H54 (cell line): ENCODE results near the gene MAP7D3.
"Not testable (repeated sequence)": the region's sequence is repeated elsewhere in the genome, so short reads cannot be mapped to it uniquely, and the experiment has no call there.

Source experiments
- DNase-seq: peaks from one replicate; pipeline ENCODE4 v3.0.0; 2011; ENCODE audit warnings: low spot score, mixed read lengths; ENCODE audit not compliant: insufficient read length
- FAIRE-seq: peaks from 3 replicates; lab custom pipeline; 2011; peaks lifted over from hg19 to GRCh38; lab: Jason Lieb, UNC
- POLR2A ChIP-seq: IDR thresholded peaks from 2 replicates; pipeline ENCODE4 v1.6.1; 2011; ENCODE audit warnings: low read depth, mild to moderate bottlenecking, low read length

Gene MAP7D3

GRCh38 chrX:136192135-136192534, 59.1 kb downstream of the MAP7D3 start:
- DNase-seq (no peak), FAIRE-seq (no peak)
- TF ChIP-seq POLR2A, result no peak

- DNase-seq (no peak), FAIRE-seq (no peak)
Observed at GRCh38 chrX:136191171-136191570, 60.0 kb downstream of the MAP7D3 start.

GRCh38 chrX:136190038-136190713, 61.0 kb downstream of the MAP7D3 start:
- FAIRE-seq (no peak), DNase-seq (no peak)
- TF ChIP-seq POLR2A, result no peak

More at GRCh38 chrX:136191171-136191570, 60.0 kb downstream of the MAP7D3 start:
- no peak for TF ChIP-seq POLR2A

GRCh38 chrX:136189222-136189621, 62.0 kb downstream of the MAP7D3 start:
- FAIRE-seq, result no peak
- no peak for TF ChIP-seq POLR2A
- no peak for DNase-seq

- TF ChIP-seq POLR2A, result no peak
- DNase-seq (no peak), FAIRE-seq (no peak)
Observed at GRCh38 chrX:136186023-136186413, 65.2 kb downstream of the MAP7D3 start.

- TF ChIP-seq POLR2A, result no peak
- peak; percentile 81 for FAIRE-seq
- no peak for DNase-seq
Observed at GRCh38 chrX:136185401-136186022, 65.7 kb downstream of the MAP7D3 start.

- DNase-seq (no peak), FAIRE-seq (no peak)
- no peak for TF ChIP-seq POLR2A
Observed at GRCh38 chrX:136183917-136184316, 67.3 kb downstream of the MAP7D3 start.

GRCh38 chrX:136183172-136183571, 68.0 kb downstream of the MAP7D3 start:
- FAIRE-seq (no peak), DNase-seq (no peak)
- TF ChIP-seq POLR2A, result no peak

GRCh38 chrX:136182414-136182813, 68.8 kb downstream of the MAP7D3 start:
- no peak for TF ChIP-seq POLR2A
- FAIRE-seq (no peak), DNase-seq (no peak)

- no peak for TF ChIP-seq POLR2A
- FAIRE-seq (no peak), DNase-seq (no peak)
Observed at GRCh38 chrX:136179133-136179532, 72.1 kb downstream of the MAP7D3 start.

- no peak for FAIRE-seq
Observed at GRCh38 chrX:136176399-136176825, 74.8 kb downstream of the MAP7D3 start.

GRCh38 chrX:136171420-136171819, 79.8 kb downstream of the MAP7D3 start:
- FAIRE-seq, result no peak
- no peak for TF ChIP-seq POLR2A

More at GRCh38 chrX:136176399-136176825, 74.8 kb downstream of the MAP7D3 start:
- no peak for TF ChIP-seq POLR2A
- DNase-seq, result no peak

GRCh38 chrX:136170139-136170800, 80.9 kb downstream of the MAP7D3 start:
- no peak for TF ChIP-seq POLR2A
- no peak for FAIRE-seq

More at GRCh38 chrX:136171420-136171819, 79.8 kb downstream of the MAP7D3 start:
- no peak for DNase-seq

GRCh38 chrX:136168929-136169735, 82.1 kb downstream of the MAP7D3 start:
- FAIRE-seq (no peak), DNase-seq (no peak)

More at GRCh38 chrX:136170139-136170800, 80.9 kb downstream of the MAP7D3 start:
- DNase-seq, result no peak

GRCh38 chrX:136167989-136168388, 83.2 kb downstream of the MAP7D3 start:
- DNase-seq, FAIRE-seq: not testable (repeated sequence)

More at GRCh38 chrX:136168929-136169735, 82.1 kb downstream of the MAP7D3 start:
- TF ChIP-seq POLR2A, result no peak
